ENCODE measurements around the gene USP24. TPM values are rescaled to one million over a fixed set of nuclear protein-coding genes. Genes with fewer than 3 reads are reported as not detected.

USP24 gene
- total RNA-seq, 1 experiment from 2014 or later, result 35.3 TPM

DNA sequence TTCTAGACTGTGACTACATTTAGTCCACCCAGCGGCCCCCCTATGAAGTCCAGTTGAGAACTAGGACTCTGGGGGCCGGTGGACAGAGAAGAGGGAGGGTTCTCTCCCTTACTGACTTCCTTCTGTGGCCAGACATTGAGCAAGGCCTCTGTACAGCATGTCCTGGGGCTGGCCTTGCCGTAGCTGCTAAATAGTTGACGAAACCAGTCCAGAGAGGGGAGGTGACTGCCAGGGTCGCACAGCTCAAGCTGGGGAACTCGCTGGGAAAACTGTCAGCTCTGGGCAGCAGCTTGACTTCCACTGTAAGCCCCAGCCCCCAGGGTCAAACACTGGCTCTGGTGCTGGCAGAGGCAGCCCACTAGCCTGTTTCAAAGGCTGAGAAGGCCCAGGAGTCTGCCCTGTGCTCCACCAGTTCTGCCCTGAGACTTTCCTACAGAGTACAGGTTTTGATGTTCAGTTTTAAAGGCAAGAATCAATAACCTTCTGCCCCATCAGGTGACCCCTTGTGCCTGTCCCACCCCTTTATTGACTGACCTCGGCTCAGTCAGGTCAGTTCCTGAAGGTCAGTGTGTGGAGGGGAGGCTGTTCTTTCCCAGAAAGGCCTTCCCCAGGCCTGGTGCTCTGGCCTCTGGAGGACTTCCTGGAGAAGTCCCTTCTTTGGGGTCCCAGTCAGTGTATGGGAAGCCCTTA lies 161.8 kb downstream of the USP24 start:
- Histone ChIP-seq H3K9me3 (ENCODE audit: control insufficient read depth, low read depth, low read length) (no peaks in the 10 kb centered on the region), H3K14ac (ENCODE audit: insufficient read depth, low read length) (no peak overlapping the region), H3K79me1 (ENCODE audit: insufficient read depth, low read depth, low read length, poor library complexity, severe bottlenecking) (no peaks in the 10 kb centered on the region), H3K27ac (ENCODE audit: insufficient read length, low read depth, low read length) (no peak overlapping the region), H4K8ac (replicated peaks; ENCODE audit: insufficient read length, low read depth, low read length) (no peak overlapping the region), H3K4ac (ENCODE audit: low read depth, low read length) (no peak overlapping the region), H3K23ac (ENCODE audit: insufficient read length, low read depth, low read length) (no peak overlapping the region), H3K4me2 (ENCODE audit: insufficient read depth, insufficient read length, low read length) (no peak overlapping the region), H3K56ac (ENCODE audit: insufficient read length, low read depth, low read length) (no peak overlapping the region), H2BK120ac (ENCODE audit: low read depth, low read length, poor library complexity, severe bottlenecking) (no peak overlapping the region), H3K18ac (ENCODE audit: insufficient read length, low read depth, low read length) (no peak overlapping the region), H3K79me2 (ENCODE audit: insufficient read depth, low read length) (no peaks in the 10 kb centered on the region), H2BK20ac (ENCODE audit: low read depth, low read length, poor library complexity, severe bottlenecking) (no peak overlapping the region), H2BK5ac (ENCODE audit: insufficient read length, low read length) (no peak overlapping the region), H3K23me2 (ENCODE audit: insufficient read length, low read depth, low read length, poor library complexity, severe bottlenecking) (no peaks in the 10 kb centered on the region), H4K20me1 (ENCODE audit: control insufficient read depth, insufficient read depth, insufficient read length) (peaks cover 4% of the 10 kb centered on the region), H2BK15ac (ENCODE audit: low read depth, low read length) (no peak overlapping the region), H3K27me3 (ENCODE audit: insufficient read depth, low read length) (no peaks in the 10 kb centered on the region), H3T11ph (ENCODE audit: low read length) (no peak overlapping the region), H3K4me1 (ENCODE audit: insufficient read depth, low read length) (no peaks in the 10 kb centered on the region), H4K91ac (ENCODE audit: insufficient read length, low read depth, low read length) (no peak overlapping the region), H2AFZ (ENCODE audit: low read length) (no peak overlapping the region), H3K9ac (ENCODE audit: extremely low read depth, insufficient read length, low read length) (no peak overlapping the region), H2BK12ac (ENCODE audit: insufficient read length, low read depth, low read length) (no peak overlapping the region), H4K5ac (ENCODE audit: insufficient read length, low read depth, low read length) (no peak overlapping the region), H2AK5ac (ENCODE audit: insufficient read length, low read length) (no peak overlapping the region)
- Mint-ChIP-seq H3K4me1 (no peaks in the 10 kb centered on the region), H3K4me3 (no peak overlapping the region), H3K27me3 (ENCODE audit: low read depth) (no peaks in the 10 kb centered on the region), H3K27ac (peak overlapping the region in 1 of 3 experiments; percentile 70; a peak in 1 of 7 replicates), H3K9me3 (no peaks in the 10 kb centered on the region), H3K36me3 (ENCODE audit: insufficient read depth in 1 of 3, low read depth in 3 of 3) (peaks cover 18 to 50% (median 25%) of the 10 kb centered on the region in 3 experiments; a peak in 6 of 7 replicates)
- no peak for TF ChIP-seq CTCF (conservative IDR thresholded peaks at IDR 0.05)
- DNase-seq, result no peak
- WGBS (ENCODE audit: extremely low coverage, insufficient read length, low lambda C conversion rate), result no CpG with 5 or more reads among the region's 7 CpGs

Measured in H9 (cell line).